NCI-H146 (cell line): ENCODE results near the gene ZG16B.

ENCODE experiments used
- DNase-seq: peaks from one replicate; lab custom pipeline; 2025; lab: John Stamatoyannopoulos, UW

ZG16B gene

DNA sequence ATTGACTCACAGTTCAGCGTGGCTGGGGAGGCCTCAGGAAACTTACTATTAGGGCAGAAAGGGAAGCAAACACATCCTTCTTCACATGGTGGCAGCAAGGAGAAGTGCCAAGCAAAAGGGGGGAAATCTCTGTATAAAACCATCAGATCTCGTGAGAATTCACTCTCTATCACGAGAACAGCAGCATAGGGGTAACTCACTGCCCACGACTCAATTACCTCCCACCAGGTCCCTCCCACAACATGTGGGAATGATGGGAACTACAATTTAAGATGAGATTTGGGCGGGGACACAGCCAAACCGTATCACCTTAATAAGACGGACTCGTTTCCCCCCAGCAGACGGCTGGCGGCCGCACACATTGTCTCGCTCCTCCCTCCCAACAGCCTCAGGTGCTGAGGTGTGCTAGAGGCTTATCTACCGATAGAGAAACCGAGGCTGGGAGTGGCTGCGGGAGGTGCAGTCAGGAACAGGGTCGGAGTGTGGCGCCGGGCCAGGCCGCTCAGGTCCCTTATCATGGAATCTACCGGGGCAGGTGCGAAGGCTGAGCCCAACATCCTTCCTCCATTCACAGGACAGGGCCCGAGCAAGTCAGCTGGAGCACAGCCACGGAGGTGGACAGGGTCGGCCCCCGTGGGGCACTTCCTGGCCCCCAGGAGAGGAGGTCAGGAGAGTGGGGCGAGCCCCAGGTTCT is 4.9 kb upstream of the ZG16B start:
- DNase-seq = no peak

DNA sequence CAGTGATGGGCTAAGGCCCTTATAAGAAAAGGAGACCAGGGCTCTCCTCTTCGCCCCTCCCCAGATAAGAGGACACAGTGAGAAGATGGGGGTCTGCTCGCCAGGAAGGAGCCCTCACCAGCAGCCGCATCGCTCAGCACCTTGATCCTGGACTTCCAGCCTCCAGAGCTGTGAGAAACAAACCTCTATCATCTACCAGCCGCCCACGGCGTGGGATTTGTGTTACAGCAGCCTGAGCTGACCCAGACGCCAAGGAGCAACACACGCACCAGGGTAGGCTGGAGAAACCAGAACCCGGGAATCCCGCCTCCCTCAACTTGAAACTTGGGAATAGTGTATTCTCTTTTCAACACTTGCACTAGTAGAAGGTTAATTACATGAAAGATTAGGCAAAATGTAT is 4.2 kb upstream of the ZG16B start:
- DNase-seq = no peak

DNA sequence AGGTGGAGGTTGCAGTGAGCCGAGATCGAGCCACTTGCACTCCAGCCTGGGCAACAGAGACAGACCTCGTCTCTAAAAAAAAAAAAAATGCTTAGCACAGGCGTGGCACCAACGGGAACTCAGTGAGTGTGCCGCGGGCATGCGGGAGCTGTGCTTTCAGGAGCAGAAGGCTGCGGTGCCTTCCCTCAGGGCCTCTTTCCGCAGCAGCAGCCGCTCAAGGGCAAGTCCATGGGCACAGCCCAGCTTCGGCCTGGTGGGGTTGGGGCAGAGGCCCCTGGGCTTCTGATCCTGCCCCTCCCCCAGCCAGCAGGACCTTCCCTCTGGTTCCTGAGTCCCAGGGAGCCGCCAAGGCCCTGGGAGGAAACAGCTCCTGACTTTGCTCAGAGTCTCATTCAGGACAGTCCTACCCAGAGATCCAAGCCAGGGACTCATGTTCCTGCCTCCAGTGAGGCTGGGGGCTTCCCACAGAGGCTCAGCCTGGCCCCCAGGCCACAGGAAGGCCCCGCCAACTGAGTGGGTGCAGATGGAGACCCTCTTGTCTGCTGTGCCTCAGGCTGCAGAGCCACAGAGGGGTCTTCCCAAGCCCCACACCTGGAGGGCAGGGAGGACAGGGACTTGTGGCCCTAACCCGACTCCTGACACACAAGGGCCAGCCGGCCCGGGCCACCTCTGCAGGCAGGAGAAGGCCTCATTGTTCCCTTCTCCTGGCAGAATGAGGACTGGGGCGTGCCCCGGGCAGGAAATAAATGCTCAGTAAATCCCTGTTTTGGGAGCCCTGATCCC is 3.3 kb upstream of the ZG16B start:
- DNase-seq = no peak

DNA sequence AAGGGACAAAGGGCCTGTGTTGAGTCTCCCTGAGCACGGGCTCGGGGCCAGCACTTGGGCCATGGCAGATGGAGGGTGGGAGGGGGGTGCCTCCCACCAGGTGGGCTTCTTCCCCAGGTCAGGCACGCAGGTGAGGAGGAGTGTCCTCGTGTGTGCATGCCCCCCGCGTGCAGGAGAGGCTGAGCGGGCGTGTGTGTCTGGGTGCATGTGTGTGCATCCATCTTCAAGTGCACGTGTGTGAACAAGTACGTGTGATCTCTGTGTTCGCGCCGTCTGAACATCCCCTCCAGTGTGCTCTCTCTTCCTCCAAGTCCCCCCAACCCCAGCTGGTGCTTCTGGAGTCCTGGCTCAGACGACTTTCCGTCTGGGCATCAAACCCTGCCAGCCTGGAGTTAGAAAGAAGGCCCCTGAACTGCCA is 2.7 kb upstream of the ZG16B start:
- no peak for DNase-seq

DNA sequence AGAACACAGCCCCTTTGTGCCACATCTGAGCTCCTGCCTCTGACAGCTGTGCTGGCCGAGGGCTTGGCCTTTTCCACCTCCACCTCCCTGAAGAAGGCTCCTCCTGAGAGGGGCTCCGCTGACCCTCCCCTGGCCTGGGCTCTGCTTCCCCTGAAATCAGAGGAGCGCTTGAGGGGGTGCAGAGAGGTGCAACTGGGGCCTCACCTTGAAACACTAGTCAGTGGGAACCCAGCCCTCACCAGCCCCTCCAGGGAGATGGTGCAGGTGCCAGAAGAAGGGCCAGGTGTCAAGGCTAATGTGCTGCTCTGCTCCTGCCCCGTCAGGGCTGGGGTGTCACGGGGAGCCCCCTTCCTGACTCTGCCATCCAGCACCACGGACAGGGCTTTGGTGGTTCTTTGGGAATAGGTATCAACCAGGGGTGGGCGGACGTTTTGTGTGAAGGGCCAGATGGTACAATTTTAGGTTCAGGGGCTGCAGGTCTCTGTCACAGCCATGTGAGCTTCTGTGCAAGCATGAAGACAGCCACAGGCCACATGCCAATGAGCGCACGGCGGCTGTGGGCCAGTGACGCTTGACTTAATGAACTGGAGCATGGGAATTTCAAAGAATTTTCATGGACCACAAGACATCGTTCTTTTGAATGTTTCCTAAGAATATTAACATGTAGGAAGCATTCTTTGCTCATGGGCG is 2.1 kb upstream of the ZG16B start:
- no peak for DNase-seq

DNA sequence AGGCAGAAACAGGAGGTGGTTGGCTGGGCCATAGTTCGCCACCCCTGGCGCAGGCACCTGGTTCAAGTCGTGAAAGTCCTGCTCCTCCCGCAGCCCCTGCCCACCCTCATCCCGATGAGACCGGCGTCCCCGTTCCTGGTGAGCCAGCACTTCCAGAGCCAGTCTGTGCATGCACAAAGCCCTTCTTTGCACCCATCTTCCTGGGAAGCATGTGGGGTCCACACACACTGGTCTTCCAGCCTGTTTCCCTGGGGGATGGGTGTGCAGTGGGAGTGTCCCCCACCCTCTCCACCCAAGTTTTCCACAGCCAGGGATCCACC is 1.6 kb upstream of the ZG16B start:
- DNase-seq = no peak

DNA sequence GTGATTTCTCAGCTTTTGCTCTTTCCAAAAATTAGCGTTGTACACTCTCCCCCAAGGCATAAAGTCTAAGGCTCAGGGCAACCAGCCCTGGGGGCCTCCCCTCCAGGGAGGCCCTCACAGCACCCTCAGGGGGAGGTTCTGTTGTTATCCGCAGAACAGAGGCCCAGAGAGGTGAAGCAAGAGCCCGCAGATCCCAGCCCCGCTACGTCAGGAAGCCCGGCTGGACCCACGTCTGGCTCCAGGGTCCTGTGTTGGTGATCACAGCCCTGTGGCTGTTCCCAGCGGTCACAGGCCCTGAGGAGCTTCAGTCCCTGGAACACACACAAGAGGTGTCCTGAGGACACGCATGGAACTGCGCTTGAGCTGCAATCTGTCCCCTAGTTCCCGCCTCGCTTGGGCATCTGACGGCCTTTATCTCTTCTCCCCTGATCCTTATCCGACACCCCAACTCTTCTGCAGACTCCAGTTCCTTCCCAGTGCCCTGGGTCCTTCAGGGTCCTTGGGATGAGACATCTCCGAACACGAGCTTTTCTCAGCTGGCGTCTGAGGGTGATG is 1.1 kb upstream of the ZG16B start:
- DNase-seq = no peak

DNA sequence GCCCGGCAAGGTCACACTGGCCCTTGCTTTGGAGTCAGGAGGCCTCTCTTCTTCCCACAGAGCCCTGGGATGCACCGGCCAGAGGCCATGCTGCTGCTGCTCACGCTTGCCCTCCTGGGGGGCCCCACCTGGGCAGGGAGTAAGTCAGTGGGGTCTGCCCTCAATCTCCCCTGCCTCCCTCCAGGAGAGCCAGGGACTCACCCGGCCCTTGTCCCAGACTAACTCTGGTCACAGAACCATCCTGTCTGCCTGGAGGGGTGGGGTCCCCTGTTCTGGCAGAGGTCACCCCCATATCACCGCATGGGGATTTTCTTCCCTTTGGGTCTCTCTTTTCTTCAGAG is 222 bp downstream of the ZG16B start:
- DNase-seq = no peak

DNA sequence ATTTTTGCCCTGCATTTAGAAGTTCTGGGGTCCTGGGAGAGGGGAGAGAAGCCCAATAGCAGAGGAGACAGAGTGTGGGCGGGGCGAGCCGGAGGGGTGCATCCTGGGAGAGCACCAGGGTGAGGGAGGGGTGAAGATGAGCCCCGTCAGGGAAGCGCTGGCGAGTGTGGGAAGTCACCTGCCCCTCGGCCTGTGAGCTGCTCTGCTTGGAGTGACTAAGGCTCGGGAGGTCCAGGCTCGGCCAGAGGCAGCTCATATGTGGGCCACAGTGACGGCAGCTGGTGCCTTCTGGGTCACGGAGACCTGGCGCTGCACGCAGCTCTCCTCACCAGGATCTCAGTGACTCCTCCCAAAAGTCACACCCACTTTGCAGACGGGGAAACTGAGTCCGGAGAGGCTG is 1.1 kb downstream of the ZG16B start:
- DNase-seq = no peak

DNA sequence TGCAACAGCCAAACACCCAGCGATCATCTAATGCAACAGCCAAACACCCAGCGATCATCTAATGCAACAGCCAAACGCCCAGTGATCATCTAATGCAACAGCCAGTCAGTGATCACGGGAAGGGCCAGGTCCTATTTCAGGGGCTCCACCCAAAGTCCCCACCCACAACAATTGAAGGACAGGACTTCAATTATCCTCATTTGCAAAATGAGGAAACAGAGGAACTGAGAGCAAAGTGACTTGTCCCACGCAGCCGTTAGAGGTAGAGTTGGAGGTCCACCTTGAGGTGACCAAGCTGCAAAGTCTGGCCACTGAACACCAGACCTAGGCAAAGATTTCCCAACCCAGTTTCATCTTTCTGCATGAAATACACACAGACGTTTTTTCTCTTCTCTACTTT is 3.7 kb downstream of the ZG16B start:
- no peak for DNase-seq

DNA sequence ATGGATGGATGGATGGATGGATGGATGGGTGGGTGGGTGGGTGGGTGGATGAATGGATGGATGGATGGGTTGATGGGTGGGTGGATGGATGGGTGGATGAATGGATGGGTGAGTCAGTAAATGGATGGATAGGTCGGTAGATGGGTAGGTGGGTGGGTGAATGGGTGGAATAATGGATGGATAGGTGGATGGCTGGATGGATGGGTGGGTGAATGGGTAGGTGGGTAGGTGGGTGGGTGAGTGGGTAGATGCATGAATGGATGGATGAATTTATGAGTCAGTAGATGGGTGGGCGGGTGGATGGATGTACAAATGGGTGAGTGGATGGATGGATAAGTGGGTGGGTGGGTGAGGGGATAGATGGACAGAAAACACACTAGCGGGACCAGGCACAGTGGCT is 4.9 kb downstream of the ZG16B start:
- no peak for DNase-seq

DNA sequence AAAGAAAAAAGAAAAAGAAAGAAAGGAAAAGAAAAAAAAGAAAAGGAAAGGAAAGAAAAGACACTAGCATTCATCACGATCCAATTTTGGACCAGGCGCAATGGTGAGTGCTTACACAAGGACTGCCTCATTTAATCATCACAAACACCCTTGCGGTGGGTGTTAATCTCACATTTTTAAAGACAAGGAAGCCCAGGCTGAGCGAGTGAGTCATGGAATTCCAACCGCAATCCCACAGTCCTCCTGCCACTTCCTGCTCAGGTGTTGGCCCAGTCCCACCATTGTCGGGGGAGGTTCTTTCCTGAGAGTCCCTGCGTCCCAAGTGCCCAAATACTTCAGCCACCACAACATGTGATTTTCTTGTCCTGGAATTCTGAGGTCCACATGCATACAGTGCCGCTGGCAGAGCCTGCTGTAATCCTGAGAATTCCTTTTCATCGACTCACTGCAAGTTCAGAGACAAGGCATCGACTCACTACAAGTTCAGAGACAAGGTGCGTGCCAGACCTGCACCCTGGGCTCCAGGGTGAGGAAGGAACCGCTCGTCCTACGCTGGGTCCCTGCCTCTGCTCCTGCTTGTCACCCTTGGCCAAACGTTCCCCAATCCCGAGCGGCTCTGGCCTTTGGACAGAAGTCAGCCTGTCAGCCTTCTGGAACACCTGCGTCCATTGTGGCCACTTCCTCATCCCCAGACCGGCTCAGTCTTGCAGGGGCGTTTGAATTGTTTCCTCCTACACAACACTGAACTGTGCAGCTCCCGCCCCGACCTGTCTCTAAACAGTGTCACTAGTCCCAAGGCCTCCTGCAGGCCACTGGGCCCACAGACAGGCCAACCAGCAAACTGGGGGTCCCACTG is 5.8 kb downstream of the ZG16B start:
- no peak for DNase-seq

DNA sequence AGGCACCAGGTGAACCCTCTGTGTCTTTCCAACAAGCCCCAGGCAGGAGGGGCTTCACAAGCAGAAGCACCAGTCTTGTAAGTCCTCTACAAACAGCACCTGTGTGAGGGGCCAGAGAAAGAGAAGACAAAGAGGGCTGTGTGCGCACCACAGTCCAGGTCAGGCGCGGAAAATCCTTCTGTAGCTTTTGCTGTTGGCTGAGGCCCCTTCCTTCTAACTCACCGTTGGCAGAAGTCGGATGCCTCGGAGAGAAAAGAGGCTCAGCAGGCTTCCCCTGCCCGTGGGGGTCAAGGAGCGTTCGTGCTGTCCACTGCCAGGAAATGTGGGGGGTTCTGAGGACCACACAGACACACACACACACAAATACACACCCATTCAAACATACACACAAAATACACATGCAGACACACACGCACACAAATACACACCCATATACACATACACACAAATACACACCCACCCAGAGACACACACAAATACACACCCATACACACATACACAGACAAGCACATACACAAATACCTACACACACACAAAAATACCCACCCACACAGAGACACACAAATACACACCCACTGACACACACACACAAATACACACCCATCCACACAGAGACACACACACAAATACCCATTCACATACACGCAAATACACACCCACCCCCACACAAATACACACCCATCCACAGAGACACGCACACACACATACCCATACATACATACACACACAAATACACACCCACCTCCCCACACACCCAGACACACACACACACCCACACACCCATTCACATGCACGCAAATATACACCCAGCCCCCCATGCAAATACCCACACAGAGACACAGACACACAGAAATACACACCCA is 6.8 kb downstream of the ZG16B start:
- DNase-seq = no peak

DNA sequence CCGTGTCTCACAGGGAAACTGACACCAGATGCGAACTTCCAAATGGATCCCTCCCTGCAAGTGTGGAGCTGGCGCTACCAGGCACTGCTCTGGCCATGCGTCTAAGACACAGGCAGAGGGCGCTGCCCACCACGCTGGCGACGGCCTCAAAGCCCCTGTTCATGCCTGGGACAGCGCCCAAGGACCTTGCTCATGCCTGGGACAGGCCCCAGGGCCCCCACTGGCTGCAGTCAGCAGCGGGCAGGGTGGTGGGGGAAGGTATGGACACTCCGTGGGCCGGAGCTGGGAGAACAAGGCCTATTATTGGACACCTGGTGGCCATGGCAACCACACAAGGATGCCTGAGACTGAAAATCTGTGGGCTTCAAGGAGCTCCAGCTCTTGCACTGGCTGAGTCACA is 8.8 kb downstream of the ZG16B start:
- DNase-seq = peak; percentile 68

DNA sequence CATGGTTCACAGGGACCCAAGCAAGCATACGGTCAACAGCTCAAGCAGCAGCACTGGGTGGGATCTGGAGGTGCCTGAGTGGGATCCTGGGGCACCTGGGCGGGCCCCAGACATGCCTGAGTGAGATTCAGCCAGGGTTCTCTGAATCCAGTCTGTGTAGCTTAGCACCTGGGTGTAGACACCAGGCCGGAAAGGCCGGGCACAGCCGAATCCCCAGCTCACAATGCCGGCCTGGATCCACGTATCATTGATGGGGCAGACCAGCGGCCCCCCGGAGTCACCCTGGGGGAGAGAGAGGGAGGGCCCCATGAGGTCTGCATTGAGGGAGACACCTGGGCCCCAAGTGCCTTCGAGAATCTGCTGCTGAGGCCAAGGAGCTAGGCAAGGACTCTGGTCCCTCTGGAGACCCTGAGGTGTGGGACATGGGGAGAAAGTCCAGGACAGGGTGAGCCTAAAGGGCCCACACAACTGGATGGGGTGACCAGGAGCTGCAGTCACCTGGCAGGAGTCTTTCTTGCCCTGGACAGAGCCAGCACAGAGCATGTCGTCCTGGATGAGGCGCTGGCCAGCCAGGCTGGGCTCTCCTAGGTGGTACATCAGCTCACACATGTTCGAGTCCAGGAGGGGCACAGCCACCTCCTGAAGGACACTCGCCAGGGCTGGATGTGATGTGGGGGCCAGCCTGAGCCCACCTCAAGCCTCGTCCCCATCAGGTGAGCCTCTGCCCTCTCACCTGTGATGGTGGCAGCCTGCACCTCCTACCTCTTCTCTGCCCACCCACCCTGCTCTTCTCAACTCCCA is 9.7 kb downstream of the ZG16B start:
- DNase-seq = no peak

DNA sequence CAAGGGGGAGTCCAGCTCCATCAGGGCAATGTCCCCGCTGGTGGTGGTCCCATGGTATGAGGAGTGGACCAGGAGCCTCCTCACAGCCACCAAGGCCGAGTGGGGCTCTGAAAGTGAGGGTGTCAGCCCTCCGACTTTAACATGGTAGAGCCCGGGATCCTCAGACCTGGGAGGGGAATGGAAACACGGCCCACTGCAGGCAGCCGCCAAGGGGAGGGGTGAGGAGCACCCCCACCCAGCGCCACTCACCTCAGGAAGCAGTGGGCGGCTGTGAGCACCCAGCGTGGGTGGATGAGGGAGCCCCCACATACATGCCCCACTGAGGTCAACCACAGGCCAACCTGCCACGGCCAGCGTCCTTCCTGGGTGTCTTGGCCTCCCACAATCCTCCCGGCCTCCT is 10.8 kb downstream of the ZG16B start:
- DNase-seq = no peak

DNA sequence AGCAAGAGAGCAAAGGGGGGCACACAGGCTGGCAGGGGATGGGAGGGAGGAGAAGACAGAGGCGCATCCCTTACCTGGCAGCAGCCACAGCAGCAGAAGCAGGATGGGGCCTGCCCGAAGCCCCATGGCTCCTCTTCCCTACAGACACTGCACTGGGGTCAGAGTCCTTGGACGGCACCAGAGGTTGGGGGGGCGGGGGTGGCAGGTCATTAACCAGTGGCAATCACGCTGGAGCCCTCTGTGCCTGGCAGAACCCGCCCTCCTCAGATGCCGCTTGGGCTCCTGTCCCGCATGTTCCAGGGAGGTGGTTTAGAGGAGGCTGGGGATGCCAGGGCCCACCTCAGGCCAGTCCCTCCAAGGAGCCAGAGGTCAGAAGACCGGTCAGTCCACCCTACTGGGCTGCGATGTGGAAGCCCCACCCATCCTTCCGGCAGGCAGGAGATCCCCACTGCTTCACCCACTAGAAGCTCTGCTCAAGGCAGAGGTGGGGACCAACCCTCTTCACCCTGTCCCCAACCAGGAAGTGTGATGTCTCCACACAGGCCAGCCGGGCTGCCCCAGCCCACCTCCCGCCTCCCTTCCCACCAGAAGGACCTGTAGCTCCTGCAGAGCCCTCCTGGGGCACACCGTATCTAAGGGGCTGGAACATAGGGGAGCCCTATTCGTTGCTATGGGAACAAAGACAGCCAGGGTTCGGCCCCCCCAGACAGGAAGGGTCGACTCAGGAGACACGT is 11.7 kb downstream of the ZG16B start:
- no peak for DNase-seq

DNA sequence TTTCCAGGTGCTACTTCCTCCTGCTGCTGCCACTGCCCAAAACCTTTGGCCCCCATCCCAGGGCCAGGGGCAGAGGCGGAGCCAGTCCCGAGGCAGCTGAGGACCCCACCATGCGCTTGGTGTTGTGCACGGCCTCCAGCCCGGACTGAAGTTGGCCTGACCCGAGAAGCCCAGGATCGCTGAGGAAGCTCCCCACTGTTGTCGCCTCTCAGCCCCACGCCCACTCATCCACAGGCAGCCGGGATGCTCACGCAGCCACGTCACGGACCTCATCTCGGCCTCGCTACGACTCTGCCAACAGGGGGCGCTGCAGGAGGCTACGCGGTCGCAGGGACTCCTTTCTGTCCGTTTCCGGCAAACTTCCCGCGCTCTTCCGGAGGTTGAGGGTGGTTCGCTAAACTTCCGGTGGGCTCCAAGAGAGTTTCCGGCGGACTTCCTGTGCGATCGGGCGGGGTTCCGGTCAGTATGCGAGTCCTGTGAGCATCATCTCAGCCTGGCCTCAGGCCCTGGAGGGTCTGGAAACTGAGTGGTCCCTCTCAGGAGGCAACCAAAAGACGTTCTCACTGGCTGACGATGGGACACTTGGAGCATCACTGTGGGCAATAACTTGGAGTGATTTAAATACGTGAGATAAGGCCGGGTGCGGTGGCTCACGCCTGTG is 12.4 kb downstream of the ZG16B start:
- DNase-seq = no peak

DNA sequence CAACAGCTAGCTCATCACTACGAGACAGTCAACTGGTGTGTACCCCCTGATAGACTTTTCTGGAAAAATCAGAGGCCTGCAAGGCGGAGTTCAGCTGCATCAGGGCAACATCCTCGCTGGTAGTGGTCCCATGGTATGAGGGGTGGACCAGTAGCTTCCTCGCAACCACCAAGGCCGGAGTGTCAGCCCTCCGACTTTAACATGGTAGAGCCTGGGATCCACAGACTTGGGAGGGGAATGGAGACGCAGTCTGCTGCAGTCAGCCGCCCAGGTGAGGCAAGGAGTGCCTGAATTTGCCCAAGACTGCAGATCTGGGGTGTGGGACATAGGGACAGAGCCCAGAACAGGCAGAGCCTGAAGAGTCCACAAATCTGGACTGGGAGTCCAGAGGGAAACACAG is 13.4 kb downstream of the ZG16B start:
- no peak for DNase-seq
